ENCODE results near the gene TAS2R50. TPM values are rescaled to one million over a fixed set of nuclear protein-coding genes. Genes with fewer than 3 reads are reported as not detected.
"Not testable (repeated sequence)": the region's sequence is repeated elsewhere in the genome, so short reads cannot be mapped to it uniquely, and the experiment has no call there.

The TAS2R50 gene, protein sequence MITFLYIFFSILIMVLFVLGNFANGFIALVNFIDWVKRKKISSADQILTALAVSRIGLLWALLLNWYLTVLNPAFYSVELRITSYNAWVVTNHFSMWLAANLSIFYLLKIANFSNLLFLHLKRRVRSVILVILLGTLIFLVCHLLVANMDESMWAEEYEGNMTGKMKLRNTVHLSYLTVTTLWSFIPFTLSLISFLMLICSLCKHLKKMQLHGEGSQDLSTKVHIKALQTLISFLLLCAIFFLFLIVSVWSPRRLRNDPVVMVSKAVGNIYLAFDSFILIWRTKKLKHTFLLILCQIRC
- 1 to 10 TPM in 4 of 6 donors, under 1 TPM in 1, not detected in 1; 0.67 to 6.2 (median 1.8) TPM for total RNA-seq

- TF ChIP-seq POLR2AphosphoS5 (IDR thresholded peaks at IDR 0.05) = no peak
- no peak for TF ChIP-seq POLR2A (IDR thresholded peaks at IDR 0.05)
- no peak for TF ChIP-seq EP300 (IDR thresholded peaks at IDR 0.05)
- no peak for TF ChIP-seq CTCF (IDR thresholded peaks at IDR 0.05)
- 46 to 49% methylated on average over 2 of the region's 2 CpGs for WGBS, 2 donors
- Histone ChIP-seq H3K4me3 (no peak within 1 kb of the TSS), H3K9me3 (peaks cover 0 to 5% (median 2%) of the 10 kb centered on the region in 4 donors), H3K27me3 (no peaks in the 10 kb centered on the region), H3K4me1 (no peaks in the 10 kb centered on the region), H3K36me3 (no peaks in the 10 kb centered on the region), H3K27ac (no peak within 1 kb of the TSS)
- no peak for ATAC-seq (ENCODE audit: low FRiP score in 2 of 2)
- DNase-seq = no peak
Measured at GRCh38 chr12:10986812-10987211, at the start of gene TAS2R50. Gene TAS2R50, minus strand, starts transcription at chr12:10986912. Its CDS starts 52 bp downstream, at chr12:10986860.

DNA sequence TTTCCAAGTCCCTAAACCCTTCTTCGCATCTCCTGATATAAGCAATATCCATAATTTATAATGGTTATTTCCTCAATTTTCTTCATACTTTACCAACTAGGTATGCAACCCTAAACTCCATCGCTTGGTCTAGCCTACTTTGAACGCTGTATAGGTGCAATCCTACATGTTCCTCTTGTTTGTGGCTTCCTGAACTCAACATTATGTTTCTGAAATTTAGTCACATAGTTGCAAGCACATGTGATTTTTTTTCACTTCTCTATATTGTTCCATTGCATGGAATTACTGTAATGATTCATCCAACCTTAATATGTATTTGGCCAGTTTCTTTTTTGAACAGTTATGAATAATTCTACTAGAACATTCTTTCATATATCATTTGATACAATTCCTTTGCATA is 47.2 kb upstream of the TAS2R50 start:
- not testable (repeated sequence) for ATAC-seq (ENCODE audit: low FRiP score in 2 of 2); H3K4me1 ChIP-seq; H3K4me3 ChIP-seq; H3K27ac ChIP-seq; H3K27me3 ChIP-seq; H3K9me3 ChIP-seq; DNase-seq; H3K36me3 ChIP-seq
- WGBS, 2 donors = 100% methylated on average over 1 of the region's 3 CpGs

- Histone ChIP-seq H3K27ac (no peak within 1 kb of the TSS), H3K36me3 (peaks cover 0 to 6% (median 0%) of the 10 kb centered on the region in 4 donors), H3K27me3 (no peaks in the 10 kb centered on the region), H3K4me1 (no peaks in the 10 kb centered on the region), H3K4me3 (no peak within 1 kb of the TSS), H3K9me3 (no peaks in the 10 kb centered on the region)
- 95 to 97% methylated on average over 6 of the region's 6 CpGs for WGBS, 2 donors
- ATAC-seq (ENCODE audit: low FRiP score in 2 of 2) (no peak), DNase-seq (no peak)
- no peak for TF ChIP-seq EP300 (IDR thresholded peaks at IDR 0.05)
Measured at GRCh38 chr12:11031307-11031706, 44.6 kb upstream of the TAS2R50 start, which contains the start of gene TAS2R31. Gene TAS2R31, minus strand, starts transcription at chr12:11031407. Its CDS starts 72 bp downstream, at chr12:11031335.

GRCh38 chr12:11026118-11026517 is 39.4 kb upstream of the TAS2R50 start:
- Histone ChIP-seq H3K27ac (no peak overlapping the region), H3K4me3 (no peak overlapping the region), H3K4me1 (no peaks in the 10 kb centered on the region), H3K36me3 (peaks cover 0 to 6% (median 1%) of the 10 kb centered on the region in 4 donors), H3K27me3 (no peaks in the 10 kb centered on the region), H3K9me3 (no peaks in the 10 kb centered on the region)
- no peak for DNase-seq
- ATAC-seq (ENCODE audit: low FRiP score in 2 of 2) = no peak
- TF ChIP-seq CTCF (IDR thresholded peaks at IDR 0.05) (no peak), EP300 (IDR thresholded peaks at IDR 0.05) (no peak), POLR2AphosphoS5 (IDR thresholded peaks at IDR 0.05) (no peak), POLR2A (IDR thresholded peaks at IDR 0.05) (no peak)
- WGBS, 2 donors = 98 to 99% methylated on average over 6 of the region's 6 CpGs

DNA sequence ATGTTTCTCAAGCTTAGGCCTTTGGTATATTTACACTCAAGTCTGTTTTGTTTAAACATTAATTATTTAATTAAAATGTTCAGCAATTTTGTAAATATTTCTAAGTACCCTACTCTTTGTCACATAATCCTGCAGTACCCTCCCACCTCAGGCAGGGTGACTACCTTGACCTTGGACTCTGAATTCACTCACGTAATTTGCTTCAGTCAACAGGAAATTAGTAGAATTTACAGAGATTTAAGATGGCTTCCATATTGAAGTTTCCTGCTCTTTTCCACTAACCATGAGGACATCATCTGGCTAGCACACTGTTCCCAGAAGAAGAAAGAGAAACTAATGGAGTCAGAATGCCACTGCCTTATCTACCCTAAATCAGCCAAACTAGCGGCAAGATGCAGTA is 36.7 kb upstream of the TAS2R50 start:
- Histone ChIP-seq H3K4me3 (no peak overlapping the region), H3K27ac (no peak overlapping the region), H3K27me3 (no peaks in the 10 kb centered on the region), H3K36me3 (peaks cover 0 to 6% (median 1%) of the 10 kb centered on the region in 4 donors), H3K4me1 (no peaks in the 10 kb centered on the region), H3K9me3 (no peaks in the 10 kb centered on the region)
- TF ChIP-seq EP300 (IDR thresholded peaks at IDR 0.05) = no peak
- TF ChIP-seq CTCF (IDR thresholded peaks at IDR 0.05) = no peak
- TF ChIP-seq POLR2AphosphoS5 (IDR thresholded peaks at IDR 0.05) = no peak
- TF ChIP-seq POLR2A (IDR thresholded peaks at IDR 0.05) = no peak
- WGBS, 2 donors = 92 to 96% methylated on average over 2 of the region's 2 CpGs
- DNase-seq (no peak), ATAC-seq (ENCODE audit: low FRiP score in 2 of 2) (no peak)

DNA sequence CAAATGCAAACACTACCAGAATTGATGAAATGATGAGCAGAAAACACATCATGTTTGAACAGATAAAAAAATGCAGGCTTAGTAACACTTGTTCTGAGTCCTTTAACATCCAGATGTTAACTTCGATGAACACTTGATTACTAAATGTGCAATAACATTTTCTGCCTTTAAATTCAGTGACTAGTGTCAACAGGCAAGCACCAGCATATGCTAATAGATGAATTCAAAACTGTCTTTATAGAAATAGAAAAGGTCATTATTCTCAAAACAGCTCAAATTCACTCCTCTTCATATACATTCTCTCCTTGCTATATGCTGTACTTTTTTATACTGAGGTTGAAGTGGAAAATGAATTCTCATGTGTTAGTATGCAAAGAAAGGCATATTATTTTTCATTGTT is 35.8 kb upstream of the TAS2R50 start, which contains the start of gene TAS2R19:
Gene TAS2R19, minus strand, starts transcription at position 101 of the 400 bp plus-strand sequence. Its CDS starts 49 bp downstream, at position 52.
- H3K4me1 ChIP-seq = no peaks in the 10 kb centered on the region
- WGBS, 2 donors = 90 to 97% methylated on average over 1 of the region's 1 CpG
- H3K27ac ChIP-seq = no peak within 1 kb of the TSS
- ATAC-seq (ENCODE audit: low FRiP score in 2 of 2) = no peak
- no peak for DNase-seq
- no peaks in the 10 kb centered on the region for H3K9me3 ChIP-seq
- H3K4me3 ChIP-seq = no peak within 1 kb of the TSS
- no peak for TF ChIP-seq CTCF (IDR thresholded peaks at IDR 0.05)
- no peak for TF ChIP-seq POLR2A (IDR thresholded peaks at IDR 0.05)
- no peak for TF ChIP-seq POLR2AphosphoS5 (IDR thresholded peaks at IDR 0.05)
- TF ChIP-seq EP300 (IDR thresholded peaks at IDR 0.05) = no peak
- no peaks in the 10 kb centered on the region for H3K27me3 ChIP-seq
- peaks cover 0 to 3% (median 1%) of the 10 kb centered on the region in 4 donors for H3K36me3 ChIP-seq
